GM12878 (cell line): Measurements from ENCODE around the gene C8B. TPM values are rescaled to one million over a fixed set of nuclear protein-coding genes. Genes with fewer than 3 reads are reported as not detected.

Source experiments
- BRCA1 ChIP-seq: IDR thresholded peaks from 2 replicates; pipeline ENCODE4 v1.6.1; 2011; ENCODE audit warnings: low read depth, low read length, improper control_type of control experiment
- CHD1 ChIP-seq: IDR thresholded peaks from 2 replicates; pipeline ENCODE4 v1.6.1; 2012; ENCODE audit warnings: low read depth, low read length, improper control_type of control experiment
- IRF5 ChIP-seq: fragments of 450-650 bp; IDR thresholded peaks from 2 replicates; pipeline ENCODE4 v1.6.1; 2017; ENCODE audit warnings: borderline replicate concordance
- JUNB ChIP-seq: IDR thresholded peaks from 2 replicates; pipeline ENCODE4 v1.6.1; 2016; ENCODE audit warnings: antibody characterized with exemption, mild to moderate bottlenecking
- MTA2 ChIP-seq: fragments of 450-650 bp; IDR thresholded peaks from 2 replicates; pipeline ENCODE4 v1.6.1; 2016; ENCODE audit warnings: low read depth, mild to moderate bottlenecking, moderate library complexity
- RELB ChIP-seq: fragments of 450-650 bp; IDR thresholded peaks from 2 replicates; pipeline ENCODE4 v1.6.1; 2017; ENCODE audit warnings: low read depth, mild to moderate bottlenecking, moderate library complexity
- SIN3A ChIP-seq: IDR thresholded peaks from 2 replicates; pipeline ENCODE4 v1.6.1; 2012; ENCODE audit warnings: low read depth, low read length, improper control_type of control experiment
- SMARCA5 ChIP-seq: fragments of 450-650 bp; IDR thresholded peaks from 2 replicates; pipeline ENCODE4 v1.6.1; 2017; ENCODE audit warnings: mild to moderate bottlenecking
- SRF ChIP-seq, 2 experiments: IDR thresholded peaks; 2 replicates each; pipeline ENCODE4 v1.6.1; 2011; ENCODE audit warnings: low read depth in 2 of 2, low read length in 2 of 2, mild to moderate bottlenecking in 1 of 2, moderate library complexity in 1 of 2
- STAT3 ChIP-seq: IDR thresholded peaks from 2 replicates; pipeline ENCODE4 v1.6.1; 2011; ENCODE audit warnings: low read depth, low read length, improper control_type of control experiment
- ZBTB11 ChIP-seq: fragments of 450-650 bp; formaldehyde crosslinking; IDR thresholded peaks from 2 replicates; pipeline ENCODE4 v1.5.0; 2022; ENCODE audit warnings: mild to moderate bottlenecking, missing genetic modification characterization
- polyA plus RNA-seq, 11 experiments: library from polyadenylated mRNA; depleted of rRNA in 4 of 11; unstranded in 6 of 11; stranded (reverse) in 5 of 11; fragments of >200 nt; fragmentation: Nextera tagmentation in 4 of 11; fragmentation: Illumina TruSeq in 1 of 11; extraction: Ambion mirVana in 4 of 11; extraction: Trizol in 1 of 11; gene quantifications; 1 replicate in 1 of 11; 2 replicates in 10 of 11; pipeline versions ENCODE4 v1.2.1 to v1.2.3, GENCODE V29; 2011 to 2016; ENCODE audit warnings: inconsistent platforms in 2 of 11, missing spikeins in 2 of 11, low read depth in 1 of 11
- total RNA-seq, 4 experiments: library from RNA; depleted of rRNA in 3 of 4; stranded (reverse); fragments of >200 nt in 3 of 4; fragmentation: Illumina TruSeq in 1 of 4; extraction: Trizol in 1 of 4; gene quantifications; 2 replicates each; pipeline versions ENCODE4 v1.2.1 to v1.2.3, GENCODE V29; 2013 to 2021

Gene C8B
- total and polyA plus RNA-seq, 10 of the 15 experiments (the other 5 are each of a cell fraction or from before 2014, with no cell fraction given), result not detected

- TF ChIP-seq ZBTB11 (CRISPR knock-in tag), result no peak
- TF ChIP-seq MTA2, result no peak
- no peak for TF ChIP-seq SRF (IDR thresholded peaks at IDR 0.05; ENCODE audit: low read depth in 2 of 2, low read length in 2 of 2)
- TF ChIP-seq STAT3, result no peak
- no peak for TF ChIP-seq SMARCA5
- TF ChIP-seq RELB, result no peak
- TF ChIP-seq IRF5, result no peak
- no peak for TF ChIP-seq BRCA1
- no peak for TF ChIP-seq CHD1
- TF ChIP-seq JUNB, result no peak
- no peak for TF ChIP-seq SIN3A
These were observed 31.3 kb downstream of the C8B start (continued) for GRCh38 chr1:56934430-56935060.
